HEK293 (cell line): ENCODE results near the gene DOCK1.

Experiments
- CTCF ChIA-PET: fragments of 350-600 bp; formaldehyde crosslinking; extraction: SDS; loops from one replicate; lab custom pipeline; 2021; ENCODE audit warnings: antibody characterized with exemption; lab: Yijun Ruan, JAX
- POLR2A ChIA-PET: fragments of 300-600 bp; formaldehyde crosslinking; extraction: SDS; loops from one replicate; lab custom pipeline; 2020; ENCODE audit warnings: antibody characterized with exemption, inconsistent platforms; lab: Yijun Ruan, JAX
- H3K27ac ChIP-seq: fragments of 200-500 bp; sonication (Bioruptor generic); 2 replicates; pipeline ENCODE4 v1.5.1; 2014; ENCODE audit warnings: low read depth, low read length, control low read depth, inconsistent platforms; ENCODE audit errors: extremely low read depth
- H3K36me3 ChIP-seq, 2 experiments: fragments of 200-500 bp in 1 of 2; sonication (Bioruptor generic) in 1 of 2; 1 replicate in 1 of 2; 2 replicates in 1 of 2; pipeline ENCODE4 v1.5.1; 2014 to 2017; ENCODE audit warnings: inconsistent platforms in 2 of 2, low read length in 2 of 2; ENCODE audit not compliant: control insufficient read depth in 2 of 2, insufficient read depth in 1 of 2
- H3K4me1 ChIP-seq: fragments of 200-500 bp; sonication (Bioruptor generic); 2 replicates; pipeline ENCODE4 v1.5.1; 2014; ENCODE audit warnings: mild to moderate bottlenecking, low read length, inconsistent platforms; ENCODE audit not compliant: control insufficient read depth, insufficient read depth
- H3K4me3 ChIP-seq: 2 replicates; pipeline ENCODE4 v1.5.1; 2011; ENCODE audit warnings: low read depth, mild to moderate bottlenecking, control low read depth, low read length, moderate library complexity
- H3K9me3 ChIP-seq: fragments of 200-500 bp; sonication (Bioruptor generic); 2 replicates; pipeline ENCODE4 v1.5.1; 2014; ENCODE audit warnings: low read depth, low read length, inconsistent platforms; ENCODE audit not compliant: control insufficient read depth, insufficient read depth
- BCL6B ChIP-seq: fragments of 450-650 bp; formaldehyde crosslinking; IDR thresholded peaks from 2 replicates; pipeline ENCODE4 v1.5.1; 2017; ENCODE audit warnings: missing biosample characterization, missing genetic modification characterization
- GLIS2 ChIP-seq: fragments of 450-650 bp; formaldehyde crosslinking; IDR thresholded peaks from 2 replicates; pipeline ENCODE4 v1.5.1; 2016; ENCODE audit warnings: missing biosample characterization, missing genetic modification characterization
- PRDM1 ChIP-seq: fragments of 450-650 bp; formaldehyde crosslinking; IDR thresholded peaks from 2 replicates; pipeline ENCODE4; 2016; ENCODE audit warnings: missing biosample characterization, missing genetic modification characterization
- PRDM10 ChIP-seq: fragments of 450-650 bp; formaldehyde crosslinking; IDR thresholded peaks from 2 replicates; pipeline ENCODE4 v1.5.1; 2016; ENCODE audit warnings: missing biosample characterization, missing genetic modification characterization
- SCRT2 ChIP-seq: fragments of 450-650 bp; formaldehyde crosslinking; IDR thresholded peaks from 2 replicates; pipeline ENCODE4 v1.5.1; 2016; ENCODE audit warnings: missing biosample characterization, missing genetic modification characterization
- YY2 ChIP-seq: fragments of 450-650 bp; formaldehyde crosslinking; IDR thresholded peaks from 2 replicates; pipeline ENCODE4 v1.5.1; 2016; ENCODE audit warnings: missing biosample characterization, missing genetic modification characterization
- ZBTB17 ChIP-seq: fragments of 450-650 bp; formaldehyde crosslinking; IDR thresholded peaks from 2 replicates; pipeline ENCODE4 v1.5.1; 2016; ENCODE audit warnings: missing biosample characterization, missing genetic modification characterization
- ZBTB26 ChIP-seq: fragments of 450-650 bp; formaldehyde crosslinking; optimal IDR thresholded peaks from 2 replicates; pipeline ENCODE3; 2016; ENCODE audit warnings: missing biosample characterization, mild to moderate bottlenecking, missing genetic modification characterization
- ZBTB49 ChIP-seq: fragments of 450-650 bp; formaldehyde crosslinking; IDR thresholded peaks from 2 replicates; pipeline ENCODE4 v1.5.1; 2016; ENCODE audit warnings: missing biosample characterization, missing genetic modification characterization, low read depth
- ZIC2 ChIP-seq: fragments of 450-650 bp; formaldehyde crosslinking; IDR thresholded peaks from 2 replicates; pipeline ENCODE4 v1.5.1; 2016; ENCODE audit warnings: missing biosample characterization, missing genetic modification characterization
- ZNF132 ChIP-seq: fragments of 450-650 bp; formaldehyde crosslinking; IDR thresholded peaks from 2 replicates; pipeline ENCODE4 v1.5.1; 2017; ENCODE audit warnings: missing biosample characterization, missing genetic modification characterization, borderline replicate concordance
- ZNF184 ChIP-seq: fragments of 450-650 bp; IDR thresholded peaks from 2 replicates; pipeline ENCODE4 v1.5.1; 2018; ENCODE audit warnings: missing biosample characterization, mild to moderate bottlenecking, missing genetic modification characterization
- ZNF23 ChIP-seq: fragments of 450-650 bp; formaldehyde crosslinking; IDR thresholded peaks from 2 replicates; pipeline ENCODE4 v1.5.1; 2016; ENCODE audit warnings: missing biosample characterization, missing genetic modification characterization, borderline replicate concordance
- ZNF311 ChIP-seq: fragments of 450-650 bp; formaldehyde crosslinking; IDR thresholded peaks from 2 replicates; pipeline ENCODE4 v1.5.1; 2017; ENCODE audit warnings: missing biosample characterization, missing genetic modification characterization, borderline replicate concordance
- ZNF354C ChIP-seq: fragments of 450-650 bp; formaldehyde crosslinking; IDR thresholded peaks from 2 replicates; pipeline ENCODE4 v1.5.1; 2016; ENCODE audit warnings: missing biosample characterization, missing genetic modification characterization, low read depth, borderline replicate concordance
- ZNF366 ChIP-seq: fragments of 450-650 bp; formaldehyde crosslinking; conservative IDR thresholded peaks from 2 replicates; pipeline ENCODE4 v1.5.1; 2016; ENCODE audit warnings: missing biosample characterization, missing genetic modification characterization
- ZNF548 ChIP-seq: fragments of 450-650 bp; formaldehyde crosslinking; IDR thresholded peaks from 2 replicates; pipeline ENCODE4 v1.5.1; 2016; ENCODE audit warnings: missing biosample characterization, missing genetic modification characterization
- ZNF580 ChIP-seq: fragments of 450-650 bp; formaldehyde crosslinking; IDR thresholded peaks from 2 replicates; pipeline ENCODE4 v1.5.1; 2016; ENCODE audit warnings: missing biosample characterization, missing genetic modification characterization
- ZNF623 ChIP-seq: fragments of 450-650 bp; formaldehyde crosslinking; IDR thresholded peaks from 2 replicates; pipeline ENCODE4 v1.5.1; 2016; ENCODE audit warnings: missing biosample characterization, missing genetic modification characterization
- ZNF658 ChIP-seq: fragments of 450-650 bp; formaldehyde crosslinking; IDR thresholded peaks from 2 replicates; pipeline ENCODE4; 2016; ENCODE audit warnings: missing biosample characterization, missing genetic modification characterization
- ZSCAN23 ChIP-seq: fragments of 450-650 bp; formaldehyde crosslinking; IDR thresholded peaks from 2 replicates; pipeline ENCODE4 v1.5.1; 2016; ENCODE audit warnings: missing biosample characterization, missing genetic modification characterization
- ZSCAN4 ChIP-seq: fragments of 450-650 bp; formaldehyde crosslinking; IDR thresholded peaks from 2 replicates; pipeline ENCODE4 v1.5.1; 2017; ENCODE audit warnings: missing biosample characterization, missing genetic modification characterization

The DOCK1 gene

GRCh38 chr10:127254276-127254675 lies 349.0 kb downstream of the DOCK1 start (continued):
- TF ChIP-seq BCL6B (tag by site-specific recombination), result no peak
- TF ChIP-seq ZNF580 (tag by site-specific recombination), result no peak
- no peak for TF ChIP-seq SCRT2

- Histone ChIP-seq H3K27ac (no peak overlapping the region), H3K36me3 (no peaks in the 10 kb centered on the region), H3K9me3 (no peaks in the 10 kb centered on the region), H3K4me1 (no peaks in the 10 kb centered on the region), H3K4me3 (no peak overlapping the region)
- ChIA-PET POLR2A (no interaction called here), CTCF (interaction anchor here (1.6 to 1.7 kb wide), 2 partner anchors 14 to 17 kb away, joined by 4 to 5 read pairs; no protein-coding TSS in a partner anchor)
- TF ChIP-seq ZNF623 (tag by site-specific recombination), result no peak
- no peak for TF ChIP-seq YY2 (tag by site-specific recombination)
- no peak for TF ChIP-seq ZNF132 (tag by site-specific recombination)
- TF ChIP-seq ZNF311, result no peak
- no peak for TF ChIP-seq ZNF23
- TF ChIP-seq ZBTB49 (tag by site-specific recombination), result no peak
- no peak for TF ChIP-seq ZBTB17 (tag by site-specific recombination)
- no peak for TF ChIP-seq ZNF658
- no peak for TF ChIP-seq ZNF184 (tag by site-specific recombination)
- no peak for TF ChIP-seq GLIS2 (tag by site-specific recombination)
- TF ChIP-seq ZNF548, result no peak
- no peak for TF ChIP-seq PRDM1 (tag by site-specific recombination)
- TF ChIP-seq PRDM10 (tag by site-specific recombination), result no peak
- no peak for TF ChIP-seq ZNF354C
- no peak for TF ChIP-seq ZIC2
- TF ChIP-seq ZBTB26 (tag by site-specific recombination), result no peak
- no peak for TF ChIP-seq ZNF366
- no peak for TF ChIP-seq ZSCAN23
- no peak for TF ChIP-seq ZSCAN4 (tag by site-specific recombination)
Observed at GRCh38 chr10:127257395-127257794, 352.2 kb downstream of the DOCK1 start.
